ENCODE measurements around the gene PREP.

GRCh38 chr6:105319331-105319730 is 83.6 kb downstream of the PREP start:
- TF ChIP-seq CTCF (IDR thresholded peaks at IDR 0.05) (no peak), EP300 (IDR thresholded peaks at IDR 0.05) (no peak), NR3C1 (IDR thresholded peaks at IDR 0.05) (no peak), RAD21 (conservative IDR thresholded peaks at IDR 0.05 in 1 of 2, IDR thresholded peaks at IDR 0.05 in 1 of 2) (no peak), TP53 (CRISPR knock-in tag; IDR thresholded peaks at IDR 0.05) (no peak), ZC3H11A (IDR thresholded peaks at IDR 0.05) (no peak), CBX8 (IDR thresholded peaks at IDR 0.05) (no peak), POLR2A (IDR thresholded peaks at IDR 0.05; ENCODE audit: low read length) (no peak), FOSL2 (IDR thresholded peaks at IDR 0.05) (no peak), FOSL2 (CRISPR knock-in tag; IDR thresholded peaks at IDR 0.05) (no peak), PHF8 (IDR thresholded peaks at IDR 0.05; ENCODE audit: borderline replicate concordance, low read depth) (no peak)
- TF ChIP-seq, protein P1, sequence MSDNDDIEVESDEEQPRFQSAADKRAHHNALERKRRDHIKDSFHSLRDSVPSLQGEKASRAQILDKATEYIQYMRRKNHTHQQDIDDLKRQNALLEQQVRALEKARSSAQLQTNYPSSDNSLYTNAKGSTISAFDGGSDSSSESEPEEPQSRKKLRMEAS (IDR thresholded peaks at IDR 0.05) = no peak

All from A549 (cell line).